ENCODE results near the gene CLECL1. TPM values are rescaled to one million over a fixed set of nuclear protein-coding genes. Genes with fewer than 3 reads are reported as not detected.

Gene CLECL1
- total RNA-seq, 1 experiment from 2014 or later: not detected

GRCh38 chr12:9741726-9742125, 8.8 kb upstream of the CLECL1 start:
- H3K36me3 ChIP-seq (ENCODE audit: control insufficient read depth in 1 of 2, insufficient read depth in 2 of 2, low read length in 2 of 2): no peaks in the 10 kb centered on the region
- no peak for TF ChIP-seq JUND (IDR thresholded peaks at IDR 0.05)
- no peak for TF ChIP-seq SRF (IDR thresholded peaks at IDR 0.05; ENCODE audit: low read depth)
- TF ChIP-seq ZNF274 (IDR thresholded peaks at IDR 0.05; ENCODE audit: low read depth, low read length): no peak
- no peak for TF ChIP-seq YY1 (IDR thresholded peaks at IDR 0.05; ENCODE audit: extremely low read depth, insufficient replicate concordance, low read depth, low read length)
- TF ChIP-seq FOSL1 (IDR thresholded peaks at IDR 0.05; ENCODE audit: low read depth): no peak
- no peak for TF ChIP-seq CEBPB (IDR thresholded peaks at IDR 0.05; ENCODE audit: low read depth)
- TF ChIP-seq ZFX (IDR thresholded peaks at IDR 0.05): no peak
- no peak for TF ChIP-seq POLR2AphosphoS5 (IDR thresholded peaks at IDR 0.05; ENCODE audit: low read depth, low read length)
- TF ChIP-seq EZH2phosphoT487 (IDR thresholded peaks at IDR 0.05; ENCODE audit: borderline replicate concordance): no peak
- TF ChIP-seq REST (IDR thresholded peaks at IDR 0.05; ENCODE audit: low read depth): no peak
- H3K4me2 ChIP-seq (ENCODE audit: low read length): no peak overlapping the region
- intact Hi-C loops (cut with micrococcal nuclease): no loop called here
- H3K4me3 ChIP-seq (replicated peaks in 1 of 2; ENCODE audit: low read depth in 1 of 2, low read length in 2 of 2): no peak overlapping the region
- POLR2A ChIA-PET: no interaction called here
- H4K20me1 ChIP-seq (ENCODE audit: insufficient read depth): no peaks in the 10 kb centered on the region
- RAD21 ChIA-PET (ENCODE audit: low non-redundant PET in 1 of 2, low total read pairs in 2 of 2, uncharacterized antibody in 2 of 2, unreplicated experiment in 2 of 2): no interaction called here
- no peak overlapping the region for H3K27ac ChIP-seq (ENCODE audit: low read depth, low read length)
- H3K27me3 ChIP-seq (ENCODE audit: insufficient read depth, low read length): peaks cover 17% of the 10 kb centered on the region
- peaks cover 0 to 5% of the 10 kb centered on the region in 2 experiments; a peak in 1 of 4 replicates for H3K4me1 ChIP-seq (ENCODE audit: control insufficient read depth in 1 of 2, insufficient read depth in 2 of 2, low read length in 2 of 2)
- no peak overlapping the region for H2AFZ ChIP-seq (ENCODE audit: low read depth, low read length, poor library complexity, severe bottlenecking)
- BruUV-seq (replicated peaks): no TSS peak
- CTCF ChIA-PET: interaction anchor here (1.7 to 4.1 kb wide), 6 partner anchors 8 to 56 kb away, joined by 6 to 22 read pairs (median 14); partner anchors contain the start of gene CLECL1
- no peaks in the 10 kb centered on the region for H3K79me2 ChIP-seq (ENCODE audit: insufficient read depth, low read length)
- ATAC-seq (no peak), DNase-seq (ENCODE audit: low read depth, low spot score) (no peak)
- H3K9ac ChIP-seq (ENCODE audit: low read length): no peak overlapping the region
- H3K9me2 ChIP-seq (ENCODE audit: insufficient read depth): no peaks in the 10 kb centered on the region
- no peaks in the 10 kb centered on the region for H3K9me3 ChIP-seq (ENCODE audit: control insufficient read depth in 1 of 2, insufficient read depth in 1 of 2, low read depth in 1 of 2, low read length in 2 of 2)

All from HCT116 (cell line).